SK-N-SH (cell line): ENCODE data around the gene CEACAM8.
"Not testable (repeated sequence)": the region's sequence is repeated elsewhere in the genome, so short reads cannot be mapped to it uniquely, and the experiment has no call there.

Experiments
- CTCF ChIP-seq: fragments of 200-600 bp; sonication (generic); IDR thresholded peaks from 2 replicates; pipeline ENCODE4 v1.6.1; 2017; ENCODE audit warnings: antibody characterized with exemption, mild to moderate bottlenecking, moderate library complexity
- POLR2AphosphoS5 ChIP-seq: IDR thresholded peaks from 2 replicates; pipeline ENCODE4 v1.6.1; 2012; ENCODE audit warnings: low read depth, low read length
- REST ChIP-seq: IDR thresholded peaks from 2 replicates; pipeline ENCODE4 v1.6.1; 2012; ENCODE audit warnings: mild to moderate bottlenecking, low read depth, low read length, moderate library complexity

GRCh38 chr19:42557386-42557871 is 37.3 kb downstream of the CEACAM8 start:
- TF ChIP-seq CTCF, POLR2AphosphoS5, REST: not testable (repeated sequence)
